ENCODE data around the gene MYADM.

The MYADM gene

DNA sequence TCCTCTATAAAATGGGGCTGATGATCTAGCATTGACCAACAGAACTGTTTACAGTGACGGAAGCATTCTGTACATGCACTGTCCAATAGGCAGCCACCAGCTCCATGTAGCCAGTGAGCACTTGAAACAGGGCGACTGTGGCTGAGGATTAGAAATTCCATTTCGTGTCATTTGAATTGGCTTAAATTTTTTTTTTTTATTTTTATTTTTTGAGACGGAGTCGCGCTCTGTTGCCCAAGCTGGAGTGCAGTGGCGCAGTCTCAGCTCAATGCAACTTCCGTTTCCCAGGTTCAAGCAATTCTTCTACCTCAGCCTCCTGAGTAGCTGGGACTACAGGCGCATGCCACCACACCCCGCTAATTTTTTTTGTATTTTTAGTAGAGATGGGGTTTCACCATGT lies 17.4 kb downstream of the MYADM start:
- no peak for DNase-seq (ENCODE audit: low spot score)

DNA sequence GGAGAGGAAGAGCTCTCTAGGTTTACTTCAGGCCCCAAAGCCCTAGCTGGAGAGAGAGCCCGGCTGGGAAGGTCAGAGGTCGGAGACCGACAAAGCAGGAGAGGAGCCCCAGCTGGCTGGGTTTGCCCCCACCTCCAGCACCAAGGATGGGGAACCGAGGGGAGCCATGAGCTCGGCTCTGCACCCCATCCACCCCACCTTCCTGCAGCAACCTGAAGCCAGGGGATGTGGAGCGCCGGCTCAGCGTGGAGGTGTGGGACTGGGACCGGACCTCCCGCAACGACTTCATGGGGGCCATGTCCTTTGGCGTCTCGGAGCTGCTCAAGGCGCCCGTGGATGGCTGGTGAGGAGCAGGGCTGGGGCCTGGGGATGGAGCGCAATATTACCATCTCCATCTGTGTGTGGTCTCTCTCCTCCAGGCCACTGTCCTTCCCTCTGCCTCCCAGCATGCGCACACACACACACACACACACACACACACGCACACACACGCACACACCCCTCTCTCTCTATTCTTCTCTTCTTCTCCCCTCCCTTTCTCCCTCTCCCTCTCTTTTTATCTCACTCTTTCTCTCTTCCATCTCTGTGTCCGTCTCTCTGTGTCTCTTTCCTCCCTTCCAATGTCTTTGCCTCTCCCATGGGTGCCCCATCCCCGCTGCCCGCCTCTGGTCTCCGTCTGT lies 24.8 kb downstream of the MYADM start:
- no peak for DNase-seq (ENCODE audit: low spot score)

DNA sequence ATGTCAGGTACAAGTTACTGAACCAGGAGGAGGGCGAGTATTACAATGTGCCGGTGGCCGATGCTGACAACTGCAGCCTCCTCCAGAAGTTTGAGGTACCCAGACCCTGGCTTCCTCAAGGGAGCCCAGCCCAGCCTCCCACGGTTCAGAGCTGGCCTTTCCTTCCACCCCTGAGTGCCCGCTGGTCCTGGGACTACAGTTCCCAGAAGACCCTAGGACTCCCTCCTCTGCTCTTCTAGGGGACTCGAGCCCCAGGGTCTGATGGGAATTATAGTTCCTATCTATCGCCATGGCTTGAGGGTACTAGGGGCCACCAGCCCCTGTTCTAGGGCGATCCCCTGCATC lies 25.3 kb downstream of the MYADM start:
- DNase-seq (ENCODE audit: low spot score), result no peak

DNA sequence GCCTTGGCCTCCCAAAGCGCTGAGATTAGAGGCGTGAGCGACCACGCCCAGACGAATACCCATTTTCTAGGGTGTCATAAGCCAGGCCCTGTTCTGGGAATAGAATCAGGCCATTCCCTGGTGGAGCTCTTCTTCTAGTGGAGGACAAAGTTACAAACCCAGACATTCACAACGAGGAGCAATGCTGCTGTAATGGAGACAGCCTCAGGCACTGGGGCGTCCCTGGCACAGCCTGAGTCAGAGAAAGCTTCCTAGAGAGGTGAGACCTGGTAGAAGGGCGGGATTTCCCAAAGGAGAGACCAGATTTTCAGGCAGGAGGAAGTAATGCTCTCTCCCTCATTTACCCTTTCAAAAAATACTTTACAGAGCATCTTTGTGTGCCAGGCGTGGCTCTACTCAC lies 27.0 kb downstream of the MYADM start:
- DNase-seq (ENCODE audit: low spot score), result no peak

DNA sequence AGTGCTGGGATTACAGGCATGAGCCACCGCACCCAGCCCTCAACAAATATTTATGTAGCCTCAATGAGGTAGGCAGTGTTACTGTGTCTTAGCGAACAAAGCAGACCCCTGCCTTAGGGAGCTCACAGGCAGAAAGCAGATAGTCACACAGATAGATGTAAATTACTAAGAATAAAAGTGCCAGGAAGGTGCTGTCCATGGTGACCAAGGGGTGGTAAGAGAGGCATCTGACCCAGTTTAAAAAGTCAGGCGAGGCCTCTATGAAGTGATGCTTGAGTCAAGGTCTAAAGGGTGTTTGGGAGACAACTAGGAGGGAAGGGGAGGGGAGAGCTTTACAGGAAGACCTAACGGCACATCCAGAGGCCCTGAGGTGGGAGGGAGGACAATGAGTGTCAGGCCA lies 29.0 kb downstream of the MYADM start:
- DNase-seq (ENCODE audit: low spot score), result no peak

DNA sequence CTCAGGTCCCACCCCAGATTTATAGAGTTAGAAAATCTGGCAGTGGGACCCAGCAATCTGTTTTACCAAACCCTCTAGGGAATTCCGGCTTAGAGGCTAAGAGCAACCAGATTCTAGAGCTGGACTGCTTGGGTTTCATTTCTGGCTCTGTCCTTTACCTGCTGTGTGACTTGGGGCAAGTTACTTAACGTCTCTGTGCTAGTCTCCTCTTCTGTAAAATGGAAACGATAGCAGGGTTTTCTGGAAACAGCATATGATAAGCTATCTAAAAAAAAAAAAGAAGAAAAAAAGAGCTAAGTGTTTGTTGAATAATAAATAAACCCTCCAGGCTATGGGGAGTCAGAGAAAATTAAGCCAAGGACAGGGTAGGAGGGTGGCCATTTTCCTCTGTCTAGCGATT lies 29.8 kb downstream of the MYADM start:
- no peak for DNase-seq (ENCODE audit: low spot score)

DNA sequence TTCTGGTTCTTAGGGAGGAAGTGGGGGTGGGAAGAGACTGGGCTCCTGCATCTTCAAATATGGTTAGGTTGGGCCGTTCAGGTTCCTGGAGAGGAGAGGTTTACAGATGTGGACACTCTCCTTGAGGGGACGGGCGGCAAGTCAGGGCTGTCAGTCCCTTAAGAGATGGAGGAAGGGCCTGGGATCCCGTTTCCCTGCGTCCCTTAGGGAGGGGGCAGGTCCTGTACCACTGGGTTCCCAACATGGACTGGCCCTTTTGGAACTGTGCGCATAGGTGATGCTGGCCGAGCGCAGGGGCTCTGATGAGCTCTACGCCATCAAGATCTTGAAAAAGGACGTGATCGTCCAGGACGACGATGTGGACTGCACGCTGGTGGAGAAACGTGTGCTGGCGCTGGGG lies 30.5 kb downstream of the MYADM start:
- DNase-seq (ENCODE audit: low spot score), result no peak

DNA sequence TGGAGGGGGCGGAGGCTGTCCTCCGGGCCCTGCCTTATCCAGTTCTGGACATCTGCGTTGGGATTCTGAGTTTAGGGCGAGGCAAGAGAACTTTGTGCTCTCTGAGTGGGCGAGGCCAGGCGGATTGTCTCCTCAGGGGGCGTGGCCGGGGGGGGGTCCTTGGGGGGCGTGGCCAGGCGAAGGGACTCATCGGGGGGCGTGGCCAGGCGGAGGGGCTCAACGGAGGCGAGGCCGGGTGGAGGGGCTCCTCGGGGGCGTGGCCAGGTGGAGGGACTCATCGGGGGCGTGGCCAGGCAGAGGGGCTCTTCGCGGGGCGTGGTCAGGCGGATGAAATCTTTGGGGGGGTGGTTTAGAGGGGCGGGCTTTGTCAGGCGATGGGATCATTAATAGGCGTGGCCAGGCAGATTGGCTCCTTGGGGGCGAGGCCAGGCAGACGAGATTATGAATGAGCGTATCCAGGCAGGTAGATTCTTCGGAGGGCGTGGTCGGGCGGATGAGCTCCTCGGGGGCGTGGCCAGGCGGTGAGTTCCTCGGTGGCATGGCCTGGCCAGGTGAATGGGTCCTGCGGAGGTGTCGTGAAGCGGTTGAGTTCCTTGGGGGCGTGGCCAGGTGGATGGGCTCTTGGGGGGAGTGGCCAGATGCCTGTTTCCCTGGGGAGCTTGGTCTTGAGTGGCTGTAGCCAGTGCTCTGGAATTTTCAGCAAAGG lies 31.1 kb downstream of the MYADM start:
- no peak for DNase-seq (ENCODE audit: low spot score)

DNA sequence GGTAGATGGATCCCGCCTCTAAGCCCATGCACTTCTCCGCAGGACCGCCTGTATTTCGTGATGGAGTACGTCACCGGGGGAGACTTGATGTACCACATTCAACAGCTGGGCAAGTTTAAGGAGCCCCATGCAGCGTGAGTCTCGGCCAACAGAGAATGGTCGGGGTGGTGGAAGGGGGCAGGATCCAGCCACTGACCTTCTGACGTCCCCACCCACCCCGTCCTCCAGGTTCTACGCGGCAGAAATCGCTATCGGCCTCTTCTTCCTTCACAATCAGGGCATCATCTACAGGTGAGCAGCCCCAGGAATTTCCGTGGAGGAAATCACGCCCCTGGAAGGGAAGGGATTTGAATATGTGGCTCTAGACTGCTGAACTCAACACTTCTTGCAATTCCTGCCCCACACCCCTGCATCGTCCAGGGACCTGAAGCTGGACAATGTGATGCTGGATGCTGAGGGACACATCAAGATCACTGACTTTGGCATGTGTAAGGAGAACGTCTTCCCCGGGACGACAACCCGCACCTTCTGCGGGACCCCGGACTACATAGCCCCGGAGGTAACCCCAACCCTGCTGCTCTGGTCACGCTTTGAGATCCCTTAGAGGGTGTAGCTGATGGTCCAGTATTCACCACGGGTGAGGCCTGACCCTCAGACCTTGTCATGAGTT lies 32.6 kb downstream of the MYADM start:
- no peak for DNase-seq (ENCODE audit: low spot score)

DNA sequence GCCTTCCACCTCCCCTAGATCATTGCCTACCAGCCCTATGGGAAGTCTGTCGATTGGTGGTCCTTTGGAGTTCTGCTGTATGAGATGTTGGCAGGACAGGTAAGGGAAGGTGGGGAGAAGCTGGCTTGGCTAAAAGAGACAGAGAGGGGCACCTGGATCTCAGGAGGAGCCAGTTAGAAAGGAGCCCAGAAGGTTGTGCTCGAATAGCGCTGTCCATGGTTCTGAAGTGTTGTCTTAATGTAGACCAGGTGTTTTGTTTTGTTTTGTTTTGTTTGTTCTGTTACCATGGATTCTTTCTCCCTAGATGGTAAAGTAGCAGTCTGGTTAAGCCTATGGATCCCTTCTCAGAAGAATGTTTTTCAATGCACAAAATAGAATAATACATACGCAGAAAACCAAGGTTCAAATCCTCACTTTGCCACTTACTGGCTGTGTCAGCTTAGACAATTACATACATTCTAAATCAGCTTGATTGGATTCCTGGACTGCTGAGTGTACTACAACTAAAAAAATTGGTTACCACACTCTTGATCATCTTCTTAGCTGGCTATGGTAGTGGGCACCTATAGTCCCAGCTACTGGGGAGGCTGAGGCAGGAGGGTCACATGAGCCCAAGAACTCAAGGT lies 35.5 kb downstream of the MYADM start:
- DNase-seq (ENCODE audit: low spot score), result peak; percentile 33

DNA sequence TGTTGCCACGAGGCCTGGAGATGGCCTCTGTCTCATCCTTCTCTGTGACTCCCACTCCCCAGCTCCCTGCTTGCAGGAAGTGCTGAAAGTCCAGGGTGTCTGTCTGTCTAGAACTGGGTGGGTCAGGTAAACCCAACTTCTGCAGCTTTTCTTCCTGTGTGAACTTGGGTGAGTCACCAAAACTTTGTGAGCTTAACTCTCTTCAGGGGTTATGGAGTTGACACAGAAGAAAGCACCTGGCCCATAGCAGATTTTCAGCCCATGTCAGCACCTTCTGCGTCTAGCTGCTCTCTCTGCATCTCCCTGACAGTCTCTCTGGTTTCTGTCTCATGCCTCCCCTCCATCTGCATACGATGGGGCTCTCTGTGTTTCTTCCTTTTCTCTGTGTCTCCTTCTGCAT lies 37.2 kb downstream of the MYADM start:
- DNase-seq (ENCODE audit: low spot score), result no peak

DNA sequence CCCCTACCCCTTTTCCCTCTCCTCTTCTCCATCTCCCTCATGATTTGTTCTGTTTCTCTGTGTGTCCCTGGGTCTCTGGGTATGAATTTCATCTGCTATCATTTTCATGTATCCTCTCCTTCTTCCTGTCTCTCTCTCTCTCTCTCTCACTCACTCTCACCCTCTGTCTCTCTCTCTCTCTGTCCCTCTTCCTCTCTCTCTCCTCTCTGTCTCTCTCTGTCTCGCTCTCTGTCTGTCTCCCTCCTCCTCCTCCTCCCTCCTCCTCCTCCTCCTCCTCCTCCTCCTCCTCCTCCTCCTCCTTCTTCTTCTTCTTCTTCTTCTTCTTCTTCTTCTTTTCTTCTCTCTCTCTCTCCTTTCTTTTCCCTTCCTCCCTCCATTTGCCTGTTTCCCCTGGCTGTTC lies 38.1 kb downstream of the MYADM start:
- no peak for DNase-seq (ENCODE audit: low spot score)

DNA sequence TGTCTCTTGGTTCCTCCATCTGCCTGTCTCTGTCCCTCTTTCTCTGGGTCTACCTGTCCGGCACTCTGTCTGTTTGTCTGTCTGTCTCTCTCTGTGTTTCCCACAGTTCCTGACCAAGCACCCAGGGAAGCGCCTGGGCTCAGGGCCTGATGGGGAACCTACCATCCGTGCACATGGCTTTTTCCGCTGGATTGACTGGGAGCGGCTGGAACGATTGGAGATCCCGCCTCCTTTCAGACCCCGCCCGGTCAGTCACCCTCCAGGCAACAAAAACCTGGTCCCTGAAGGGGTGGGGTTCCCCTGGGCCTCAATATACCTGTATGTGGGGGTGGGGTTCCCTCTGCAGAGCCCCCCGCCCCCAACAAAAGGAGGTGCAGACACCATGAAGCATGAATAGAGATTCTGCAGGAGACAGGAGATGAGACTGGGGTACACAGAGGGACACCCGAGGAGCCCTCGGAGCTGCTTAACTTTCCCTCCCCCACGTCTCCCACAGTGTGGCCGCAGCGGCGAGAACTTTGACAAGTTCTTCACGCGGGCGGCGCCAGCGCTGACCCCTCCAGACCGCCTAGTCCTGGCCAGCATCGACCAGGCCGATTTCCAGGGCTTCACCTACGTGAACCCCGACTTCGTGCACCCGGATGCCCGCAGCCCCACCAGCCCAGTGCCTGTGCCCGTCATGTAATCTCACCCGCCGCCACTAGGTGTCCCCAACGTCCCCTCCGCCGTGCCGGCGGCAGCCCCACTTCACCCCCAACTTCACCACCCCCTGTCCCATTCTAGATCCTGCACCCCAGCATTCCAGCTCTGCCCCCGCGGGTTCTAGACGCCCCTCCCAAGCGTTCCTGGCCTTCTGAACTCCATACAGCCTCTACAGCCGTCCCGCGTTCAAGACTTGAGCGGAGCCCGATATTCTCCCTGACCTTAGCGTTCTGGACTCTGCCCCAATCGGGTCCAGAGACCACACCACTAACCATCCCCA lies 38.8 kb downstream of the MYADM start:
- no peak for DNase-seq (ENCODE audit: low spot score)

DNA sequence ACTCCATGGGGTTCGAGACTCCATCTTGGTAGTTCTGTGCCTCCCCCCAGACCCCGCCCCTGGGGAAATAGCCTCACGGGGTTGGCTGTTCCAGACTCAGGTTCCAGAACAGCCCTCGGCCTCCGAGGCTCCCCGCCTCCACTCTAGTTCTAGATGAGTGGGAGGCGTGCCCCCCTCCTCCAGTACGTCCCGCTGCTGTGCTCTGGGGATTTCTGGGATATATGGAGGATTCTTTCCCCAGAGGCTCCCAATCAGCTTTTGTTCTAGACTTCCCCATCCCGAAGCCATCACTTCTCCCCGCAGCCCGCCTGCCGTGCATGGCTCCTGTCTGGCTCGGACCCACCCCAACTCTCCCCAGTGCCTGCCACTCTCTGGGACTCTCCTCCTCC lies 39.5 kb downstream of the MYADM start:
- no peak for DNase-seq (ENCODE audit: low spot score)

DNA sequence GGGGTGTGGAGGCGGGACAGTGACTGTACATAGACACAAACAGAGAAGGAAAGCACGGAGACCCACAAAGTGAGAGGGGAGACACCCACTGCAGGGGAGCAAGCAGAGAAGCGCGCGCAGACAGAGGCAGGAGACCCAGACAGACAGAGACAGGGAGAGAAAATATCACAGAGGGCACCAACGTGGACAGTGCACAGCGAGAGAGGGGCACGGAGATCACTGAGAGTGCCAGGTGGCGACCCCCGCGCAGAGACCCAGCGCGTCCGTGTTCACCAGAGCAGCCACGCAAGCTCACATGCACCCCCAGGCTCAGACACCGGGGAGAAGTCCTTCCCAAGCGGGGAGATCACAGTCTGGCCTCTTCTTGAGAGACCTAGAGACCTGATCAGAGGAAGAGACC lies 40.0 kb downstream of the MYADM start:
- no peak for DNase-seq (ENCODE audit: low spot score)

DNA sequence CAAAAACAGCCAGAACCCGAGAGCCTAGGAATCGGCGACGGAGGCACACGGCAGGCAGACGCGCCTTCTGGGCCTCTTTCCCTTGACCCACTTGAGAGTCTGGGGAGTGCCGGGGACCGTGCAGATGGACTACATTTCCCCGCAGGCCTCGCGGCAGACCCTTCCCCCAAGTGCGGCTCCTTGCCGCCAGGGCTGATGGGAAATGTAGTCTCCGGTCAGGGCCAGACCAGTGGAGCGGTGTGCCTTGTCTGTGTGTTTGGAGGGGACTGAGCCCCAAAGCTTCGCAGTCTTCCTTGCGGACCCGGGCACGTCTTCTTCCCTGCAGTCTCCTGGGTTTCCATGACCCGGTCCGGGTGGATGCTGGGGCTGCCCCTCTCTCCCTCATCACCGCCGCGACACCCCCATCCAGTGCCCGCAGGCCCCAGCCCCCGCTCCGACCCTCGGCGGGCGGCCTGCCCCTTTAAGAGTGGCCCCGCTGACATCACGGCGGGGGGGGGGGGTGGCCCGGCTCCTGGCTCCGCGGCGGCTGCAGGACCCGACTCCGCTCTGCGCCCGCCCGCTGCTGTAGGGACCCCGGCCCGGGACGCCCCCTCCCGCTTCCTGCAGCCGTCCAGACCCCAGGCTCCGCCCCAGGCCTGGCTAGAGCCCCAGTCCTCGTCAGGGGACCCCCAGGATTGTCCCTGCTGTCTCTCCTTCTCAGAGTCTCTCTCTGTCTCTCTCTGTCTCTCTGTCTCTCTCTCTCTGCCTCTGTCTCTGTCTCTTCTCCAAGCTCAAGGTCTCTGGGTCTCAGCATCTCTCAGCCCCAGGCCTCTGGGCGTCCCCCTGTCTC lies 40.6 kb downstream of the MYADM start:
- DNase-seq (ENCODE audit: low spot score), result peak; percentile 22

DNA sequence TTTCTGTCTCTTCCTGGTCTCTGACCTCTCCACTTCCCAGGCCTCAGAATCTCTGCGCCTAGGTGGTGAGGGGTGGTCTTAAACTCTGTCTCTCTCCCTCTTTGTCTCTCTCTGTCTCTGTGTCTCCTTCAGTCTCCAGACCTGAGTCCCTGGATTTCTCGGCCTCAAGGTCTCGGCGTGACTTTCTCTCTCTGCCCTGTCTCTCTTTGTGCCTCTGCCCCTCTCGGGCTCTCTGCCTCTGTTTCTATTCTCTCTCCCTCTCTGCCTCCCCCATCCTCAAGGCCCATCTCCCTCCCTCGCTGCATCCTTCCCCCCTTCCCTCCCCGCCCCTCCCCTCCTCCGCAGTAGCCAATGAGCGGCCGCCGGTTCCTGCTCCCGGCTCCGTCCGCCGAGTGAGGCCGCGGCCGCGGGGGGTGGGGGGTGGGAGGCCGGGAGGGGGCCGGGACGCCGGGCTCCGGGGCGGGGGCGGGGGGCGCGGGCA lies 41.3 kb downstream of the MYADM start, which contains the start of gene CACNG7:
Gene CACNG7 (plus strand): TSS at position 344 of the 481 bp plus-strand sequence. CDS start 3,554 bp downstream, outside the sequence.
- DNase-seq (ENCODE audit: low spot score), result no peak

DNA sequence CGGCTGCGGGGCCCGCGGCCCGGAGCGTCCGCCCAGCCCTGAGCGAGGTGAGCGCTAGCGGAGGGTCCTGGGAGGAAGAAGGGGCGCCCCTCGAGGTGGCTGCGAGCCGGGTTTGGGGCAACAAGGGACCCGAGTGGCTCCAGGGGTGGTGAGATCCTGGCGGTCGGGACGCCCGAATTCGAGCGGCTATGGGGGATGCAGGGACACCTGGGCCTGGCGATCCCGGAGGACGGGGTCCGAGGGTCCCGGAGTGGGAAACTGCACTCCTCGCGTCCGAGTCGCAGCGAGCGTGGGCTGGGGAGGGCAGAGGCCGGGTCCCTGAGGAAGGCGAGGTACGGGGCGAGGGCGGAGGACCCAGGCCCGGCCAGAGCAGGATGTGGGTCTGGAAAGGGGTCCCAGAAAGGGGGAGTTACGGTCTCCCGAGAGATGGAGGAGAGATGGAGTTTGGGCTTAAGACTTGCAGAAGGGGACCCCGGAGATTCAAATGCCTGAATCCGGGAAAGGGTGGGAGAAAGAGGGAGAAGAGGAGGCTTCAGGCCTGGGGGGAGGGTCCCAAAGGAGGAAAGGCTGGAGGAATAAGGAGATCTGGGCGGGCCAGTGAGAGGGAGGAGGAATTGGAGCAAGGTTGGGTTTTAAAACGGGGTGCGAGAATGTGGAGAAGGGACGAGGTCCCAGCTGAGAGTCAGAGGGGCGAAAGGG lies 41.9 kb downstream of the MYADM start:
- DNase-seq (ENCODE audit: low spot score), result no peak

DNA sequence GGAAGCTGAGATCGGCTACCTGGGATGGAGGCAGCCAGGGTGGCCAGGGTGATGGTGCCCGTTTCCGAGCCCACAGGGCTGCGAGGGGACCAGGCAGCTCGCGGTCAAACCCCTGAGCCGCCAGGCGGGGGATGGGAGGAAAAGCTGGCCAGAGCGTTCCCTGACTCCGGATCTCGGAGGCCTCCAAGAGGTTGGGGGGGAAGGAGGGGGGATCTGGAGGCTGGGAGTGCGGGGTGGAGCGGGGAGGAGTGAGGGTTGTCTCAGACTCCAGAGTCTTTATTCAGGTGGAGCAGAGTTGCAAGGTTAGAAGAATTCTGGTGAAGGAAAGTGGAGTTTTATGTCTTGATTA lies 42.5 kb downstream of the MYADM start:
- no peak for DNase-seq (ENCODE audit: low spot score)

DNA sequence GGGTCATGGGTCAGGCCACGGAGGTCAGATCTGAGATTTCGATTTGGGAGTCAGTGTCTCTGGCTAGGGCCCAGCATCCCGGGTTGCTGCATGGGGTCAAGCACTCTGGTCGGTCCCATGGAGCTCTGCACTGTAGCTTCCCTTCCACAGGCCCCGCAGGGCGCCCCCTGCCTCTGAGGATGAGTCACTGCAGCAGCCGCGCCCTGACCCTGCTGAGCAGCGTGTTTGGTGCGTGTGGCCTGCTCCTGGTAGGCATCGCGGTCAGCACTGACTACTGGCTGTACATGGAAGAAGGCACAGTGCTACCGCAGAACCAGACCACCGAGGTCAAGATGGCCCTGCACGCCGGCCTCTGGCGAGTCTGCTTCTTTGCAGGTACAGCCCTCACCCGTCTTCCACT lies 45.0 kb downstream of the MYADM start:
- no peak for DNase-seq (ENCODE audit: low spot score)

Measured in kidney tubule cell (primary cell).